GM12873 (cell line): ENCODE results near the gene KAZN.

Experiments used
- TF ChIP-seq, protein P1 (sequence below): IDR thresholded peaks from 2 replicates; pipeline ENCODE4 v1.5.1; 2012; ENCODE audit warnings: low read depth, mild to moderate bottlenecking, moderate library complexity, low read length, control low read depth; ENCODE audit not compliant: insufficient read depth; ENCODE audit errors: missing control alignments

The KAZN gene

DNA sequence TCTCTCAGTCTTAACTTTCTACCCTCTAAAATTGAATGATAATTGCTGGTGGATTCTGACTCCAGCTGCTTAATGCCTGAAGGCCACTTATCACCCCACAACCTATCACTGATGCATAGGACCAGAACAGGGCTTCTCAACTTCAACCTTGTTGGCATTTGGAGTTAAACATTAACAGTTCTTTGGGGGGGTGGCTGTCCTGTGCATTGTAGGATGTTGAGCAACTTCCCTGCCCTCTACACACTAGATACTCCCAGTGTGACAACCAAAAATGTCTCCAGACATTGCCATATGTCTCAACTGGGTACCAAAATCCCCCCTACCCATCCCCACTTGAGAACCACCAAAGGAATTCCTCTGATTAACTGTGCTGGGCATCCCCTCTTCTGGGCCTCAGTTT lies 279.6 kb downstream of the KAZN start:
- TF ChIP-seq, protein P1, sequence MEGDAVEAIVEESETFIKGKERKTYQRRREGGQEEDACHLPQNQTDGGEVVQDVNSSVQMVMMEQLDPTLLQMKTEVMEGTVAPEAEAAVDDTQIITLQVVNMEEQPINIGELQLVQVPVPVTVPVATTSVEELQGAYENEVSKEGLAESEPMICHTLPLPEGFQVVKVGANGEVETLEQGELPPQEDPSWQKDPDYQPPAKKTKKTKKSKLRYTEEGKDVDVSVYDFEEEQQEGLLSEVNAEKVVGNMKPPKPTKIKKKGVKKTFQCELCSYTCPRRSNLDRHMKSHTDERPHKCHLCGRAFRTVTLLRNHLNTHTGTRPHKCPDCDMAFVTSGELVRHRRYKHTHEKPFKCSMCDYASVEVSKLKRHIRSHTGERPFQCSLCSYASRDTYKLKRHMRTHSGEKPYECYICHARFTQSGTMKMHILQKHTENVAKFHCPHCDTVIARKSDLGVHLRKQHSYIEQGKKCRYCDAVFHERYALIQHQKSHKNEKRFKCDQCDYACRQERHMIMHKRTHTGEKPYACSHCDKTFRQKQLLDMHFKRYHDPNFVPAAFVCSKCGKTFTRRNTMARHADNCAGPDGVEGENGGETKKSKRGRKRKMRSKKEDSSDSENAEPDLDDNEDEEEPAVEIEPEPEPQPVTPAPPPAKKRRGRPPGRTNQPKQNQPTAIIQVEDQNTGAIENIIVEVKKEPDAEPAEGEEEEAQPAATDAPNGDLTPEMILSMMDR = no peak

DNA sequence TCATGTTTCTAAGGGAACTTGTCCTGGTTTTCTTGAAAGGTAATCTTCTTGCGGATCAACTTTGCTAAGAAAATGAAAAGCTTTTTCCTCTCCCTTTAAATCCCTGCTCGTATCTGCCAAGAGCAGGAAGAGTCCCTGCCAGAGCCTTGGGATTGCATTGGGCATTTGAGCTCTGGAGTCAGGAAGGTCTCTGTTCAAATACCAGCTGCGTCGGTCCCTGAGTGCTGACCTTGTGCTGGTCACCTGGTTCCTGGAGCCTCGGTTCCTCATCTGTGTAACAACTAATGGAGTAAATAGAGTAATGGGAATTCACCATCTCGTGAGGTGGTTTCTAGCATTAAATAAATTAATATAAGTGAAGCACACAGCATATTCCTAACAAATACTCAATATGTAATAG lies 280.5 kb downstream of the KAZN start:
- TF ChIP-seq, protein P1 = no peak

DNA sequence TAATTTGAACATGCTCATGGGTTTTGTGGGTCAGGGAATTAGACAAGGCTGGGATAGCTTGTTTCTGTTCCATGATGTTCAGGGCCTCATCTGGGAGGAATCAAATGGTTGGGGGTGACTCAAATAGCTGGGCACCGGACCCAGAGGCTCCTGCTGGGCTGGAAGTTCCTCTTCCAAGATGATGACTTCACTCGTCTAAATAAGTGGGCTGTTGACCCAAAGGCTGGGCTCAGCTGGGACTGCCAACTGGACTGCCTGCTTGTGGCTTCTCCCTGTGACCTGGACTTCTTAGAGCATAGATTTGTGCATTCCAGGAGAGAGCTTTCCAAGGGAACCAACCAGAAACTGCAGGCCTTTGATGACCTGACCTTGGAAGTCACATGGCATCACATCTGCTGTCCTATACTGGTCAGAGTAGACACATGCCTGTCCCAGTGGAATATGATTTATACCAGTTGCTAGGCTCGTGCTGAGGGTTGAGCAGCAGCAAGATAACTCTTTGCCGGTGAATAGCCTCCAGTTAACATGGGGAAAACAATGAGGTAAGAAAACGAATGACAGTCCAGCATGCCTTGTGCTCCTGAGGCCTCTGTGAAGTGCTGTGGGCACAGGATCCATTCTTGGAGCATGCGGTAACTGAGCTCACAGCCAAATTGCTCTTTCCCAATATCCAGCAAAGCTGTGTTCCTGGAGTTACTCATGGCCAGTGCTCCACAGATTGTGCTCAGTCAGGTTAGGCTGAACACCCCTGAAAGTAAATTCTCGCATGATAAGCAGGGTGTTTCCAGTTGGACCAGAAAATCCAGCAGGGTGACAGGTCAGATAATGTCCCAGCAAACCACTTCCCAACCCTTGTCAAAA lies 282.2 kb downstream of the KAZN start:
- TF ChIP-seq, protein P1 = no peak

DNA sequence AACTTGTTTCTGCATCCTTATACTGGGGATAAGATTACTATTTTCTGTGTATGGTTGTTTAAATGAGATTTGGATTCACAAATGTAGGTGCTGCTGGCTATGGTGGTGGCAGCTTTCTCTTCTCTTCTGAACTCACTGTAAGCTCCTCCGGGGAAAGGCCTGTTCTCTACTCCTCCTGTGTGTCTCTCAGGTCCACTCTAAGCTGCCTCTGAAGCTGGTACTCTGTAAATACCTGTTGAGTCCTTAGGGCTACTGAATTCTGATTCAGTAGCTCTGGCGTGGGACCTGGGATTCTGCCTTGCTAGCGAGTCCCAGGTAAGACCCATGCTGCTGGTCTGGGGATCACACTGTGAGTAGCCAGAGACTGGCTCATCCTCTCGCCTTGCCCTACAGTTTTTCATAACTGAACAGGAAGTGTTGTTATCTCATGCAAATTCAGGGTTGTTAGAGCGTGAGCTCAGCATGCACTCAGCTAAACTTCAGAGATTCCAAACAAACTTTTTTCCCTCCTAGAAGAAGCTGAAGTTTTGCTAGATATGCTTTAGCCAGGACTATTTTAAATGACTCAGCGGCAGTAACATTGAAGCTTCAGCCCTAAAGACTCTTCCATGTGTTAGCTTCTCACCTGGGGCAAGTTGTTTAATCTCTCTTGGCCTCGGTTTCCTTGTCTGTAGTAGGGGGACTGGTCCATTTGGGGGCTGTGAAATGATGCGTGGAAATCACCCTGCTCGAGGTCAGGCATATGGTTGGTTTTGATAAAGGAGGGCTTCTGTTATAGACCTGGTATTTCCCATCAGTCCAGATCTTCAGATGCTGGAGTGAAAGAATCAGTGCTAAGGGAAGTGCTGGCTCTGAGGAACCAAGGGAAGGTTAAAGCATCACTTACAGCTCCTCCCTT lies 283.5 kb downstream of the KAZN start:
- TF ChIP-seq, protein P1 = no peak

DNA sequence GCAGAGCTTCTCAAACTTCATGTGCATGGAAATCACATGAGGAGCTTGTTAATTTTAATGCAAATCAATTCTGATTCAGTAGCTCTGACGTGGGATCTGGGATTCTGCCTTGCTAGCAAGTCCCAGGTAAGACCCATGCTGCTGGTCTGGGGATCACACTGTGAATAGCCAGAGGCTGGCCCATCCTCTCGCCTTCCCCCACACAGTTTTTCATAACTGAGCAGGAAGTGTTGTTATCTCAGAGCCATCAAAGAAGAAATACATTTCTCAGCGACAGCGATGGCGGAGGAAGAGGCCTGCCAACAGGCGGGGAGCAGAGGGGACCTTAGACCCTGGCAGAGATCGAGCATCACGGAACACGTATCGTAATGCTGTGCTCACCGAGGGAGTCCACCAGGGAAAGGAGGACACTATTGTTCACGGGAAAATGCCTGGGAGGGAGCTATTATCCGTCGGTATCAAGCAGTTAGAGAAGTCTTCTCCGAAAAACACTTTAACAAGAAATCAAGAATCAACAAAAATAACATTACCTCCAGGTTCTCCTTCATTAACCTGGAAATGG lies 286.2 kb downstream of the KAZN start:
- TF ChIP-seq, protein P1 = no peak

DNA sequence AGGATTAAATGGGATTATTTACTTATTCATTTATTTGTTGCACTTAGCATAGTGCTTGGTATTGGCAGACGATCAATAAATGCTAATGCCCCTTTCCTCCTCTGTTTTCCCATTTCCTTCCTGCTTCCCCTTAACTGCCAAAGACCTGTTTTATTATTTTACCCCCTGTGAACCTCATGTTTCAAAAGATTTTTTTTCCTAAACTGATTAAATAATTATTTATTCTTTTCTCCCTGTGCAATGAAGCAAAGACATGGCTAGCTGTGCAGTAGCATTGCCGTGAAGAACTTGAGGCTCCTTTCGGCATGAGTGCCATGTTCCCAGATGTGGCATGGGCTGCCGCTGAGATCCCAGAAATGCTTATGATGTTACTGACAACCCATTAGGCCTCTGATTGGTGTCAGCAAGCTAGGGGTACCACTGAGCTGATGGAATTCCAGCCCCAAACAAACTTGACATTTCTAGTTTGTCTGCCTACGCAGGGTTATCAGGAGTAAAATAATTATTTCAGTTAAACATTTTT lies 288.6 kb downstream of the KAZN start:
- TF ChIP-seq, protein P1 = no peak
